Hippocampal formation (tissue), 2 donors: ENCODE data around the gene PSD2.

Source experiments
- DNase-seq, 2 donors: peaks; one replicate each; lab custom pipeline; 2025; lab: John Stamatoyannopoulos, UW

PSD2 gene

GRCh38 chr5:139763280-139763929 lies 32.2 kb upstream of the PSD2 start:
- no peak for DNase-seq

GRCh38 chr5:139763930-139764791 lies 31.4 kb upstream of the PSD2 start:
- peak; percentile 52 to 81 for DNase-seq

GRCh38 chr5:139764886-139765408 lies 30.7 kb upstream of the PSD2 start:
- no peak for DNase-seq

GRCh38 chr5:139765409-139766217 lies 30.0 kb upstream of the PSD2 start:
- peak; percentile 86 to 88 for DNase-seq

GRCh38 chr5:139767960-139768359 lies 27.6 kb upstream of the PSD2 start:
- no peak for DNase-seq

- DNase-seq = no peak
Observed at GRCh38 chr5:139768807-139769465, 26.7 kb upstream of the PSD2 start.

- no peak for DNase-seq
Observed at GRCh38 chr5:139769477-139769876, 26.1 kb upstream of the PSD2 start.

- no peak for DNase-seq
Observed at GRCh38 chr5:139770722-139771121, 24.9 kb upstream of the PSD2 start.

- no peak for DNase-seq
Observed at GRCh38 chr5:139772089-139772791, 23.4 kb upstream of the PSD2 start.

- no peak for DNase-seq
Observed at GRCh38 chr5:139772927-139773690, 22.5 kb upstream of the PSD2 start.

GRCh38 chr5:139774980-139775661 lies 20.5 kb upstream of the PSD2 start:
- peak; percentile 35 to 72 for DNase-seq

- DNase-seq = no peak
Observed at GRCh38 chr5:139775872-139776271, 19.7 kb upstream of the PSD2 start.

GRCh38 chr5:139776861-139777260 lies 18.7 kb upstream of the PSD2 start:
- no peak for DNase-seq

- no peak for DNase-seq
Observed at GRCh38 chr5:139783436-139783965, 12.1 kb upstream of the PSD2 start.

GRCh38 chr5:139784488-139784887 lies 11.1 kb upstream of the PSD2 start:
- no peak for DNase-seq

- no peak for DNase-seq
Observed at GRCh38 chr5:139787257-139787567, 8.4 kb upstream of the PSD2 start.

- DNase-seq = peak; percentile 87 to 91
Observed at GRCh38 chr5:139787568-139788293, 7.9 kb upstream of the PSD2 start.

GRCh38 chr5:139788294-139788910 lies 7.2 kb upstream of the PSD2 start:
- peak; percentile 89 to 92 for DNase-seq
